Measurements from ENCODE around the gene CDH11.

The CDH11 gene

GRCh38 chr16:65119901-65120401, 1.9 kb downstream of the CDH11 start:
- Histone ChIP-seq H3K27me3 (ENCODE audit: control insufficient read depth, low read length) (no peaks in the 10 kb centered on the region), H3K4me3 (ENCODE audit: low read length) (no peak overlapping the region)
- TF ChIP-seq, protein P1, sequence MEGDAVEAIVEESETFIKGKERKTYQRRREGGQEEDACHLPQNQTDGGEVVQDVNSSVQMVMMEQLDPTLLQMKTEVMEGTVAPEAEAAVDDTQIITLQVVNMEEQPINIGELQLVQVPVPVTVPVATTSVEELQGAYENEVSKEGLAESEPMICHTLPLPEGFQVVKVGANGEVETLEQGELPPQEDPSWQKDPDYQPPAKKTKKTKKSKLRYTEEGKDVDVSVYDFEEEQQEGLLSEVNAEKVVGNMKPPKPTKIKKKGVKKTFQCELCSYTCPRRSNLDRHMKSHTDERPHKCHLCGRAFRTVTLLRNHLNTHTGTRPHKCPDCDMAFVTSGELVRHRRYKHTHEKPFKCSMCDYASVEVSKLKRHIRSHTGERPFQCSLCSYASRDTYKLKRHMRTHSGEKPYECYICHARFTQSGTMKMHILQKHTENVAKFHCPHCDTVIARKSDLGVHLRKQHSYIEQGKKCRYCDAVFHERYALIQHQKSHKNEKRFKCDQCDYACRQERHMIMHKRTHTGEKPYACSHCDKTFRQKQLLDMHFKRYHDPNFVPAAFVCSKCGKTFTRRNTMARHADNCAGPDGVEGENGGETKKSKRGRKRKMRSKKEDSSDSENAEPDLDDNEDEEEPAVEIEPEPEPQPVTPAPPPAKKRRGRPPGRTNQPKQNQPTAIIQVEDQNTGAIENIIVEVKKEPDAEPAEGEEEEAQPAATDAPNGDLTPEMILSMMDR (IDR thresholded peaks at IDR 0.05; ENCODE audit: low read depth, low read length, poor library complexity, severe bottlenecking), result no peak
- no peak for TF ChIP-seq EZH2phosphoT487 (IDR thresholded peaks at IDR 0.05; ENCODE audit: borderline replicate concordance, low read length)

DNA sequence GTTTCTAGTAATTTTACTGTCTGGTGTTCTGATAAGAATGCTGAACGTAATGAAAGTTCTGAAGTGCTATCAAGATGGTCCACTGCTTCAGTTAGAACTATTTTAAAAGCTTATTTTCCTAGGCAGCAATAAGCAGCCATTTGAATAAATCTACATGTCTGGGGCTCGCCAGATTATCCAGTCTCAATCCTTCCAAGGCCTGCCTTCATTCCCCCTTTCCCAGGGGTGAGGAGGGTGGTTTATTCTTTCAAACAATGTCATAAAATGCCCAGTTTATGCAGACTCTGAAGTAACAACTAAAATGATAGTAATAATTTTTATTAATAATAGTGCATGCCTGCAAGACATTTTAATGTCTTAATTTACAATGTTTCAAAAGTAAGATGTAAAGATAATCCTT, 2.4 kb downstream of the CDH11 start:
- Histone ChIP-seq H3K9me3 (ENCODE audit: control insufficient read depth, insufficient read depth, low read length) (peaks cover 3% of the 10 kb centered on the region; the same call in 1 of the 2 replicates), H3K4me3 (ENCODE audit: low read length) (no peak overlapping the region), H3K27me3 (ENCODE audit: control insufficient read depth, low read length) (no peaks in the 10 kb centered on the region), H3K9me2 (replicated peaks; ENCODE audit: control insufficient read depth, low read length) (no peaks in the 10 kb centered on the region), H3K4me2 (ENCODE audit: low read length) (no peak overlapping the region), H3F3A (ENCODE audit: control insufficient read depth, insufficient read depth) (no peaks in the 10 kb centered on the region), H3K4me1 (ENCODE audit: control insufficient read depth, low read length) (0 out of 2 replicates have a peak, but pooled peaks cover 3% of the 10 kb centered on the region), H3K79me2 (ENCODE audit: control insufficient read depth, low read length) (no peaks in the 10 kb centered on the region), H3K36me3 (ENCODE audit: control insufficient read depth, low read length) (no peaks in the 10 kb centered on the region), H4K20me1 (ENCODE audit: control insufficient read depth, insufficient read depth, low read depth, low read length) (no peaks in the 10 kb centered on the region), H3K27ac (ENCODE audit: low read depth, low read length) (no peak overlapping the region)
- TF ChIP-seq, protein P1 (IDR thresholded peaks at IDR 0.05; ENCODE audit: low read depth, low read length, poor library complexity, severe bottlenecking), result no peak
- no peak for TF ChIP-seq EZH2phosphoT487 (IDR thresholded peaks at IDR 0.05; ENCODE audit: borderline replicate concordance, low read length)

More at GRCh38 chr16:65119901-65120401, 1.9 kb downstream of the CDH11 start:
- no peak overlapping the region for H3K27ac ChIP-seq (ENCODE audit: low read depth, low read length)
- H3F3A ChIP-seq (ENCODE audit: control insufficient read depth, insufficient read depth), result no peaks in the 10 kb centered on the region
- no peaks in the 10 kb centered on the region for H3K9me2 ChIP-seq (replicated peaks; ENCODE audit: control insufficient read depth, low read length)
- no peaks in the 10 kb centered on the region for H3K79me2 ChIP-seq (ENCODE audit: control insufficient read depth, low read length)
- H3K4me1 ChIP-seq (ENCODE audit: control insufficient read depth, low read length), result 0 out of 2 replicates have a peak, but pooled peaks cover 3% of the 10 kb centered on the region
- H3K4me2 ChIP-seq (ENCODE audit: low read length), result no peak overlapping the region
- H3K9me3 ChIP-seq (ENCODE audit: control insufficient read depth, insufficient read depth, low read length), result peaks cover 3% of the 10 kb centered on the region; the same call in 1 of the 2 replicates
- no peaks in the 10 kb centered on the region for H4K20me1 ChIP-seq (ENCODE audit: control insufficient read depth, insufficient read depth, low read depth, low read length)
- no peaks in the 10 kb centered on the region for H3K36me3 ChIP-seq (ENCODE audit: control insufficient read depth, low read length)

GRCh38 chr16:65118871-65119270, 3.0 kb downstream of the CDH11 start:
- TF ChIP-seq, protein P1 (IDR thresholded peaks at IDR 0.05; ENCODE audit: low read depth, low read length, poor library complexity, severe bottlenecking), result no peak
- TF ChIP-seq EZH2phosphoT487 (IDR thresholded peaks at IDR 0.05; ENCODE audit: borderline replicate concordance, low read length), result no peak
- Histone ChIP-seq H3K27me3 (ENCODE audit: control insufficient read depth, low read length) (no peaks in the 10 kb centered on the region), H3K4me2 (ENCODE audit: low read length) (no peak overlapping the region), H3K9me3 (ENCODE audit: control insufficient read depth, insufficient read depth, low read length) (peaks cover 3% of the 10 kb centered on the region; the same call in 1 of the 2 replicates), H3K4me1 (ENCODE audit: control insufficient read depth, low read length) (0 out of 2 replicates have a peak, but pooled peaks cover 3% of the 10 kb centered on the region), H3K9me2 (replicated peaks; ENCODE audit: control insufficient read depth, low read length) (no peaks in the 10 kb centered on the region), H3F3A (ENCODE audit: control insufficient read depth, insufficient read depth) (no peaks in the 10 kb centered on the region), H3K79me2 (ENCODE audit: control insufficient read depth, low read length) (no peaks in the 10 kb centered on the region), H3K36me3 (ENCODE audit: control insufficient read depth, low read length) (no peaks in the 10 kb centered on the region), H3K4me3 (ENCODE audit: low read length) (no peak overlapping the region), H3K27ac (ENCODE audit: low read depth, low read length) (no peak overlapping the region), H4K20me1 (ENCODE audit: control insufficient read depth, insufficient read depth, low read depth, low read length) (no peaks in the 10 kb centered on the region)

All from DOHH2 (cell line).